Inflammatory macrophage treated with lipopolysaccharide for 4 hours (primary cell): ENCODE results near the gene PLEKHA7.

Experiments
- DNase-seq: peaks from one replicate; pipeline ENCODE4 v3.0.0-alpha.2; 2020

Gene PLEKHA7

DNA sequence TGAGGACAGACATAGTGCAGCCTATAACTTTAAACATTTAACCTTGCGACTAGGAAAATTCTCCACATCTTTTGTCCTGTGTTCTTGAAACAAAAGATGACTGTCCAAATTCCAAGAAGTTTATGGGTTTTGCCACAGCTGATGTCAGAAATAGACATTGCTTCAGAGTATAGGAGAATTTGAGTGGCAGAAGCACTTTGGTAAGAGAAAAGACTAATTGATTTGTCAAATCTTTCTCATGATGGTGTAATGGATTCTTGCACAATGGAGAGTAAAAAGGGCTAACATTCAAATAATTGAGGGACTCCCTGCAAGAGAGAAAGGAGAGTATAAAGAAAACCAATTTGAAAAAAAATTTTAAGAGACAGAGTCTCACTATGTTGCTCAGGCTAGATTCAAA lies 250.5 kb downstream of the PLEKHA7 start:
- DNase-seq = peak; percentile 24

DNA sequence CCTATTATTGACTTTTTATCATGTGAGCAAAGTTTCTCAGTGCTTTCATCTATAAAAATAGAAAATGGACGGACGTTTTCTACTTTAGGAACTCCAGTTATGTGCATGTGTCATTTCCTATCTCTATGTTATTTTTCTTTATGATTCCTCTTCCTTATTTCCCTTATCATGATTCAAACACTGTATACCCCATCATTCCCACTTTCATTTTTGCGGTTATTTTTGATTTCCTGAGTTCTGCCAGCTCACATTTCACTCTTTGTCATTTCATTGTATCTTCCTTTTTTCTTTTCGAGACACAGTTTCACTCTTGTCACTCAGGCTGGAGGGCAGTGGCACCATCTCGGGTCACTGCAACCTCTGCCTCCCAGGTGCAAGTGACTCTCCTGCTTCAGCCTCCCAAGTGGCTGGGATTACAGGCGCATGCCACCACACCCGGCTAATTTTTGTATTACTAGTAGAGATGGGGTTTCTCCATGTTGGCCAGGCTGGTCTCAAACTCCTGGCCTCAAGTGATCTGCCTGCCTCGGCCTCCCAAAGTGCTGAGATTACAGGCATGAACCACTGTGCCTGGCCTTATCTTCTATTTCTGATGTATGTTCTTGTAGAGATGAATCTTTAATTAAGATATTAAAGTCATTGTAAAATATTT lies 254.2 kb downstream of the PLEKHA7 start:
- peak; percentile 78 for DNase-seq

DNA sequence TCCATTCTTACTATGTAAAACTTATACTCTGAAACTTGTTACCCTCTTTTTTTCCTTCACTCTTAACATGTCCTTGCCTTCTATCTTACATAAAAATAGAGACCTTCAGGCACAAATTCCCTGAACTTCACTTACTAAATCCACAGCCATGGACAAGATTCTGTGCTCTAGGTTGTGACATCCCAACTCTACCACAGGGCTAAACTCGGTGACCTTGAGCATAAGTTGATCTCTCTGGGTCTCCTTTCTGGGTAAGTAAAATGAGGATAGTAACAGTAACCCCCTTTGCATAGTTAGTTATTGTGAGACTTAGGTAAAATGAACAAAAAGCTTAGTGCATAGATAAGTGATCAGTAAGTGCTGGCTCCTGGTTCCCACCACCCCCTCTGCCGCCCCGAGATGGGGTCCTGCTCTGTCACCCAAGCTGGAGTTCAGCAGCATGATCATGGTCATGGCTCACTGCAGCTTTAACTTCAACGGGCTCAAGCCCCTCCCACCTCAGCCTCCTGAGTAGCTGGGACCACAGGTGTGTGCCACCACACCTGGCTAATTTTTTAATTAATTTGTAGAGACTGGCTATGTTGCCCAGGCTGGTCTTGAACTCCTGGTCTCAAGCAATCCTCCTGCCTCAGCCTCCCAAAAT lies 255.7 kb downstream of the PLEKHA7 start:
- no peak for DNase-seq

DNA sequence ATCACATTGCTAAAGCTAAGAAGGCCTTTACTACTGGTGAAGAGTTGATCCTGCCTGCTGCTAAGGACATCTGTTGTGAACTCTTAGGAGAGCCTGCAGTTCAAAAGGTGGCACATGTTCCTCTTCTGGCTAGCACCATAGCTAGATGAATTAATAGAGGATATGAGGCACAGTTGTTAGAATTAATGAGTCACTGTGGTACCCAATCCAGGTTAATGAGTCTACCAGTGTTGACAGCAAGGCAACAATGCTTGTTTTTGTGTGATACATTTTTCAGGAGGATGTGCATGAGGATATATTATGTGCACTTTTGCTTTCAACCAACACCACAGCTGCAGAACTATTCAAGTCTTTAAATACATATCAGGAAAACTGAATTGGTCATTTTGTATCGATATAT lies 263.8 kb downstream of the PLEKHA7 start:
- DNase-seq = no peak

DNA sequence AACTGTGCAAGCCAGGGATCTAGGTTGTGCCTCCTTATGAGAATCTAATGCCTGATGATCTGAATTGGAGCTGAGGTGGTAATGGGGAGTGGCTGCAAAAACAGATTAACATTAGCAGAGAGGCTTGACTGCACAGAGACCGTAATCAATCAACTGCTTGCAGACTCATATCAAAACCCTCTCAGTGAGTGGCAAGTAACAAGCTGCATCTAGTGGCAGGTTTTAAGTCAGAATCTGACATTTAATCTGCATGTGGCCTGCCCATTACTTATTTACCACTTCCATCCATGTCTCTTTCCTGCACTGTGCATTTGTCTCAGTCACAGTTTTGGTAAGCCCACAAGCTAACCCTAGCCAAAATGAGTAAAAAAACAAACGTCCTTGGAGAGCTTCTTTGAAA lies 264.5 kb downstream of the PLEKHA7 start:
- no peak for DNase-seq

DNA sequence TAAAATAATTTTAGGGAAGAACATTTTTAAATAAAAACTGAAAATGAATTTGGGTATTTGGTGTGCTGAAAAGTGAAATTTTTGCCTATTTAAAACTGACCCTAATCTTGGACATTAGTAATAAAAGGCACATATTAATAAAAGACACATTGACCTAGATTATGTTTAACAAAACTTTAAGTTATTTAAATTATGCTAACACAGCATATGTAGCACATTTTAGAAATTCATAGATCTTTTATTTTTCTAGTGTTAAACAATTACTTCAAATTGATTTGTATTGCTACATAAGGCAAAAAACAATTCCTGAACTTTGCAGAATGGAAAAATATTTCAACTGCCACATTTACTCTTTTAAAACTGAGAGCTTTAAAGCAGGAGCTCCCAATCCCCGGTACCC lies 265.1 kb downstream of the PLEKHA7 start:
- DNase-seq = no peak

DNA sequence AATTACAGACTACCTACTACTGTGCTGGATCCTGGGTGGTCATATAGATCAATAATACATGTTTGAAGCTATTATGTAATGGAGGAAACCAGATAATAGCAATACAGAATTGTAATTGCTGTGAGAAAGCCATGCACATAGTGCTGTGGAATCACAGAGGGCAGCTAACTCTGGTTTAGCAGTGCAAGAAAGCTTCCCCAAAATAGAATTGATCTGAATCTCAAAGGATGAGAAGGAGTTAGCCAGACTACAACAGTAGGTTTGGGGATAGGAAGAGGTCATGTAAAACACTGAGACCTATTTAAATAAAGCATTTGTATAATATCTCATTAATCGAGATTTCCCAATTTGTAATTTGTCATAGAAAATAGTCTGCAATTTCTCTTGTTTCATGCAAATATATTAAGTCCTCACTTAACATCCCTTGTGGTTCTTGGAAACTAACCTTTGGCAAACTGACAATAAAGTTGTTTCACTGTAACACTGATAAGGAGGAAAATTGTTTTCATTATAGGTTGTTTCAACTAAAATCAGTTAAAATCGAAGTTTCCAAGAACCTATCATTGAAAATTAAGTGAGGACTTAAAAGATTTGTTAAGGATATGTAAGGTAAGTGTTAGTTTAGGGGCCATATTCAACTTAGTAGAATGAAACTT lies 268.1 kb downstream of the PLEKHA7 start:
- DNase-seq = no peak

DNA sequence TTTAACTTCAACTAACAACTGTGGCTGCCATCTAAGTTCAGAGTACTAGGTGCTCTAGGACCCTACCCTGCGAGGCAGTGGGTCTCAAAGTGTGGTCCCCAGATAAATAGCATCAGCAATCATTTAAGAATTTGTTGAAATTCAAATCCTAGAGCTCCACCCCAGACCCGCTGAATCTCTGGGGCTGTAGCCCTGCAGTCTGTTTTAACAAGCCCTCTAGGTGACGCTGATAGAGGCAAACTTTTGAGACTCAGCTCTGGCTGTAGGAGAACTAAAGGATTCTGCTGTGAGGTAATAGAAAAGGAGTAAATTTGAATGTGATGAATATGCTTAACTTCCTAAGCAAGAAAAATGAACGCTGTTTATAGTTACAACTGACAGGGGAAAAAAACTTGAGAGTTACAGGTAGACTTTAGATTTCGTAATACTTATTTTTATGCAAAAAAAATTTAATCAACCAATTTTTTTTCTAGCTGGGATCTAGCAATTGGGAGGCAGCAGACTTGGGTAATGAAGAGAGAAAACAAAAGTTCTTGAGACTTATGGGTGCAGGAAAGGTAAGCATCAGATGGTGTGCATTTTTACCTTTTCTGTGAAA lies 270.0 kb downstream of the PLEKHA7 start:
- DNase-seq = no peak

DNA sequence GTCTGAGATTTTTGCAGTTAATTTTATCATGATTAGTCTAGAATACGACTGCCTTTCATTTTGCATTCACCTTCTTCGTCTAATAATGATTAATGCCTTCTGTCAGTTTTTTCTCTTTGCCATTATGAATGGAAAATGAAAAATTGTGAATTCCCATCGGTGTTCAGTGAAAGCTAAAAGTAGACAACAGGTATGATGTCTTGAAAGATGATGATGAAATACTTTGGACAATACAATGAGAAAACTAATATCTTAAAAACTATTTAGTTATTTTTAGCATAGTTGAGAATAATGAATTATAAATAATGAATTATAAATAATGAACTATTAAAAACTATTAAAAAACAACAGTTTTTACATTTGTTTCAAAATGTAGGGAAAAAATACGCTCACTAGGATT lies 270.7 kb downstream of the PLEKHA7 start:
- no peak for DNase-seq

DNA sequence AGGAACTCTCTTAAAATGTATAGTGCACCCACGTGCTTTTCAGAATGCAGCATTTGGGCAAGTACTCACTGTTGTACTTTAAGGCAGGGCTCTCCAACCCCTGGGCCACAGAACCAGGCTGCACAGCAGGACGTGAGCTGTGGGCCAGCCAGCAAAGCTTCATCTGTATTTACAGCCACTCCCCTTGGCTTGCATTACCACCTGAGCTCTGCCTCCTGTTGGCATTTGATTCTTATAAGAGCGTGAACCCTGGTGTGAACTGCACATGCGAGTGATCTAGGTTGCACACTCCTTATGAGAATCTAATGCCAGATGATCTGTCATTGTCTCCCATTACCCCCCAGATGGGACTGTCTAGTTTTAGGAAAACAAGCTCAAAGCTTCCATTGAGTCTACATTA lies 272.7 kb downstream of the PLEKHA7 start:
- no peak for DNase-seq

DNA sequence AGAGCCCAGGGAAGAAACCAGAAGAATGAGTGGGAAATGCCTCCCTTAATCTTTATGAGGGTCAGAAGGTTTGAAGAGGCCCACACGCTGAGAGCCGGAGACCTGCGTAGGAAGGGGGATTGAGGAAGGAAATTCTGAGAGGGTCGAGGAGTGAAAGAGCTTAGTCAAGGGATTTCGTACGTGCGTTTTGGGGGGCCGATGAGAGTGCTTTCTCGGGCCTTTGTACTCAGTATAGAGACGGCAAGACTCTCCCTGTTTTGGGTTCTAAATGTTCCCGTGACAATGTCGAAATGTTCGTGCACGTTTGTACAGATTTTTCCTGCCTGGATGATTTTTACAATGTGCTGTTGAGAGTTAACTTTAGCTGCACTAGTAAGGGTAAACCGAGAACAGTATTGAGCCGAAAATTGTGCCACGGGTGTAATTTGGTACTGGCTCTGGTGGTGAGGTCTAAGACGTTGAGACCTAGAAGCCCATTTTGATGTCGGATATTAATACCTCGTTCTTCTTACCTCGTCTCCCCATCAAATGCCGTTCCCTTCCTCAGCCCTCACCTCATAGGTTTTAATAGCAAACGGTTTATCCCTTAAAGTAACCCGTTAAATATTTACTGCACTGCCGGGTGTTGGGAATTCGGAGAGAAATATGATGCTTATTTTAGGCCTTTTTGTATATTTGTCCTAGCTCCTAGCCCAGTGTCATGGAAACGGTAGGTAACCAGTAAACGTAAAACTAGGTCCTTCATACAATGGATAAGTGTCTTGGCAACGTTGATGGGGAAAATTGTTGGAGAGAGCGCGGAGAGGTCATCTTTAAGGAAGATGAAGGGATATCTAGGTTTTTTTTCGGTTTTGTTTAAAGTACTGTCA lies 275.0 kb downstream of the PLEKHA7 start:
- DNase-seq = peak; percentile 58

DNA sequence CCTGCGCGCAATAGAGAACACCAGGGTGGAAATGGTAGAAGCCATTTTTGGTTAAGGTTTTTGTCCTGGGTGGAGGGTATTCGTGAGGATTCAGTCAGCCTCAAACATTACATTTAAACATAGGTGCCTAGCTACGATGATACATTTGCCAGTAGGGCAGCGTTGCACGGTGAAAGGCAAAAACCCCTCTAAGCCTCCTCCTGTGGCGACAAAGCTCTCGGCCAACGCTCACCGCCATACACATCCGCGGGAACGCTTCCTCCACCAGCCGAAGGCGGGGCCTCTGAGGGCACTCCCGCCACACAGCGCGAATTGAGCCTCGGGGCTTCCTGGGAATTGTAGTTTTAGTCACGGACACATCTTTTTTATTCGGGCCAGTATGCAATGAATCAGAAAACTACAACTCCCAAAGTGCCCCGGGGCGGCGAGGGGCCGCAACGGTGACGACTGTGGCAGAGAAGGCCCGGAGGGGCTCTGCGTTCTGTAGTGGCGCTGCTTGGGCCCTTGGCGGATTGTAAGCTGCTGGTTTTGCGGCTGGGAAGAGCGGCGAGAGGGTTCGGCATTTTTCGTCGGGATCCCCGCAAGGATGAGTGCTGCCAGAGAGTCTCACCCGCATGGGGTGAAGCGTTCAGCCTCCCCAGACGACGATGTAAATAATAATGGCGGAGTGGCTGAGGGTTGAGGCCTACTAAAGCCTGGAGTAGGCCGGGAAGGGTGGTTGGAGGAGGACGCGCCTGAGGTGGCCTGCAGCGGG lies 275.8 kb downstream of the PLEKHA7 start, which contains the start of gene C11orf58:
C11orf58 (plus strand) TSS at position 455 of the 754 bp plus-strand sequence; CDS start at position 587, 132 bp downstream.
- DNase-seq = peak; percentile 98

DNA sequence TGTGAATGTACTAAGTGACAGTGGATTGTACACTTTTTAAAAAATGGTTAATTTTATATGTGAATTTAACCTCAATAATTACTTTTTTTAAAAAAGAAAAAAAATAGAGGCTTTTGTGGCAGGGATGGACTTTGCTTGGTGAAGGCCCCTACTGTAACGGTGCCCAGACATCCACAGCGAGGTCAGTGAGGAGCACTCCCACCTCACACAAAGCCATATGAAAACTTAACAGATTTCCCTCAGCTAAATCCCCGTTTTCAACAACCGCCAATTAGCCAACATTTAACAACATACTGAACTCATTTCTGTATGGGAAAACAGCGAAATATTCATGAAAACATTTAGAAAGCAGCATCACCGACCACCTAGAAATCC lies 276.4 kb downstream of the PLEKHA7 start:
- no peak for DNase-seq
